Left lung (tissue), 10 donors: ENCODE measurements around the gene NRG3. TPM values are rescaled to one million over a fixed set of nuclear protein-coding genes. Genes with fewer than 3 reads are reported as not detected.

Experiments used
- ATAC-seq: fragments of 200-7000 bp; cut with Tn5 transposase; one replicate; pipeline ENCODE4 v1.9.1; 2020; ENCODE audit warnings: moderate library complexity
- DNase-seq, 4 donors: peaks; one replicate each; pipeline ENCODE4 v3.0.0-alpha.2; 2013 to 2020
- H3K27ac ChIP-seq, 2 donors: fragments of 200-600 bp; sonication (generic) in 1 of 2; one replicate each; pipeline versions ENCODE4 v1.5.0 to v1.8.0; 2020 to 2021
- H3K27me3 ChIP-seq, 2 donors: fragments of 200-600 bp; sonication (generic) in 1 of 2; one replicate each; pipeline versions ENCODE4 v1.5.0 to v1.8.0; 2020 to 2021
- H3K36me3 ChIP-seq, 2 donors: fragments of 200-600 bp; sonication (generic) in 1 of 2; one replicate each; pipeline versions ENCODE4 v1.5.0 to v1.8.0; 2020 to 2021
- H3K4me1 ChIP-seq, 2 donors: fragments of 200-600 bp; one replicate each; pipeline ENCODE4 v1.8.0; 2021
- H3K4me3 ChIP-seq, 2 donors: fragments of 200-600 bp; sonication (generic) in 1 of 2; one replicate each; pipeline versions ENCODE4 v1.5.0 to v1.8.0; 2020 to 2021; ENCODE audit warnings: mild to moderate bottlenecking in 1 of 2
- H3K9me3 ChIP-seq, 2 donors: fragments of 200-600 bp; sonication (generic) in 1 of 2; one replicate each; pipeline versions ENCODE4 v1.5.0 to v1.8.0; 2020 to 2021
- intact Hi-C, 2 donors: fragments of 100-400 bp; cut with DNase I; formaldehyde crosslinking; loops; one replicate each; pipeline versions ENCODE4 v1.11.2 to v1.14.2; 2022
- polyA plus RNA-seq, 6 donors: library from polyadenylated mRNA; unstranded; fragments of 120-200 nt; gene quantifications; one replicate each; pipeline ENCODE4 v1.2.1, GENCODE V29; 2013; ENCODE audit not compliant: insufficient read length in 6 of 6
- total RNA-seq, 2 donors: library from RNA; stranded (reverse); fragmentation: NEBNext Ultra II Directional; extraction: Animal tissue kit (Norgen Biotek cat#: 25700); gene quantifications; one replicate each; pipeline ENCODE4 v1.2.1, GENCODE V29; 2021
- TF ChIP-seq, protein P1 (sequence below), 2 donors: fragments of 200-600 bp; sonication (generic) in 1 of 2; IDR thresholded peaks; one replicate each; pipeline versions ENCODE4 v1.5.0 to v1.8.0; 2021; ENCODE audit warnings: antibody characterized with exemption in 2 of 2
- donor health status: DM: no; HTN: yes; CAD: no.
- donor health status: DM: no; HTN: no; CAD: no.

The NRG3 gene
- total and polyA plus RNA-seq, 8 donors, result 1.0 to 1.7 (median 1.1) TPM

GRCh38 chr10:82938331-82938730 is 1063.3 kb downstream of the NRG3 start:
- TF ChIP-seq, protein P1, sequence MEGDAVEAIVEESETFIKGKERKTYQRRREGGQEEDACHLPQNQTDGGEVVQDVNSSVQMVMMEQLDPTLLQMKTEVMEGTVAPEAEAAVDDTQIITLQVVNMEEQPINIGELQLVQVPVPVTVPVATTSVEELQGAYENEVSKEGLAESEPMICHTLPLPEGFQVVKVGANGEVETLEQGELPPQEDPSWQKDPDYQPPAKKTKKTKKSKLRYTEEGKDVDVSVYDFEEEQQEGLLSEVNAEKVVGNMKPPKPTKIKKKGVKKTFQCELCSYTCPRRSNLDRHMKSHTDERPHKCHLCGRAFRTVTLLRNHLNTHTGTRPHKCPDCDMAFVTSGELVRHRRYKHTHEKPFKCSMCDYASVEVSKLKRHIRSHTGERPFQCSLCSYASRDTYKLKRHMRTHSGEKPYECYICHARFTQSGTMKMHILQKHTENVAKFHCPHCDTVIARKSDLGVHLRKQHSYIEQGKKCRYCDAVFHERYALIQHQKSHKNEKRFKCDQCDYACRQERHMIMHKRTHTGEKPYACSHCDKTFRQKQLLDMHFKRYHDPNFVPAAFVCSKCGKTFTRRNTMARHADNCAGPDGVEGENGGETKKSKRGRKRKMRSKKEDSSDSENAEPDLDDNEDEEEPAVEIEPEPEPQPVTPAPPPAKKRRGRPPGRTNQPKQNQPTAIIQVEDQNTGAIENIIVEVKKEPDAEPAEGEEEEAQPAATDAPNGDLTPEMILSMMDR (IDR thresholded peaks at IDR 0.05), result no peak
- Histone ChIP-seq H3K4me3 (no peak overlapping the region), H3K9me3 (no peaks in the 10 kb centered on the region), H3K27ac (no peak overlapping the region), H3K27me3 (no peaks in the 10 kb centered on the region), H3K4me1 (peaks cover 0 to 3% of the 10 kb centered on the region in 2 donors), H3K36me3 (no peaks in the 10 kb centered on the region)
- intact Hi-C loops, result no loop called here
- DNase-seq (no peak), ATAC-seq (no peak)

DNA sequence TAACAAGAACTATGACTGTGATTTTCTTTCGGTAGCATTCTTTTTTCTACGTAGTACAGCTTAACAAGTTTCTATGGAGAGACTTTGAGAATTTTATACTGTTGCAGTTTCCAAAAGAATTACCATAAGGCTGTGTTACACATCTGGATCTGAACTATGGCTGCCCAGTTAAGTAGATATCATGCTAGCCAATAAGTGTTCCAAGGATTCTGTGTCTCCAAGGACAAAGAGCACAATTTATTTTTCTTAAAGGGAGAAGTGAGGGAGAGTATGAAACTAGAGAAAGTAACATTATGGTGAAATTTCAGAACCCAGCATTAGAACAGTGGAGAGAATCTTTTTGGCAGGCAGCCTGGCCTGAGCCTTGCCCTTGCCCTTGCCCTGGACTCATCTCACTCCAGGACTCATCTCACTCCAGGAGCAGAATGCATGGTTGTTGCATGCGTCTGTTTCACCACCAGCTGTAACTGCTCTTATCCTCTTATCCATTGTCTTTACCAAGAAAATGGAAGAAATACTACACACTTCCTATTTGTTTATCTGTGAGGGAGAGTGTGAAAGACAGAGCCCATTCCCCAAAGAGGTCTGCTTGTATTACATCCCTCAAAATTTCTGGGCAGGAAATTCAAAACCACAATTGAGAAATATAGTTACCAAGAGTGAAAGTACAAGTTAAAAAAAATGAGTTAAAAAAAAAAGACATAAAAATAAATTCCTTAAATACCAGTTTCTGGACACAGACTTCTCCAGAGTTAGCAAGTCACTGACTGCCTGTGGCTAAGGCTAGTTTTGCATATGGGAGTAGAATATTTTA is 1067.5 kb downstream of the NRG3 start:
- Histone ChIP-seq H3K4me3 (no peak overlapping the region), H3K27me3 (no peaks in the 10 kb centered on the region), H3K36me3 (no peaks in the 10 kb centered on the region), H3K9me3 (no peaks in the 10 kb centered on the region), H3K27ac (no peak overlapping the region), H3K4me1 (peaks cover 0 to 3% of the 10 kb centered on the region in 2 donors)
- peak in 3 of 4 donors; percentile 35 to 90 (median 84) for DNase-seq
- peak; percentile 79 for ATAC-seq
- intact Hi-C loops, result no loop called here
- TF ChIP-seq, protein P1 (IDR thresholded peaks at IDR 0.05), result no peak

DNA sequence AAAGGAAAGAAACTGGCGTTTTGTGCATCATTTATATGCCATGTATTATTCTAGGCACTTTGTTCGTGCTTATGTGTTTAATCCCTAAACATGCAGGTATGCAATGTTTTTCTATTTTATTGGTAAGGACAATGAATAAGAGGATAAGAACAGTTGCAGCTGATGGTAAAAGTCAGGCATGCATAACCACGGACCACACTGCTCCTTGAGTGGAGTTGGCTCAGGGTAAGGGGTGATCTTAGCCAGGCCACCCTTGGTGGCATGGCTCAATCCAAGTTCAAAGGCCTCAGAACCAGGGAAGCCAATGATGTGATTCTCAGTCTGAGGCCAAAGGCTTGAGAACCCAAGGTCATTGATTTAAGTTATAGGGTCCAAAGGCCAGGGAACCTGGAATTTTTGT is 1068.1 kb downstream of the NRG3 start:
- no peak overlapping the region for H3K27ac ChIP-seq
- no peak overlapping the region for H3K4me3 ChIP-seq
- no peak for DNase-seq
- no peak for ATAC-seq
- peaks cover 0 to 3% of the 10 kb centered on the region in 2 donors for H3K4me1 ChIP-seq
- TF ChIP-seq, protein P1 (IDR thresholded peaks at IDR 0.05), result no peak
- intact Hi-C loops, result no loop called here
- H3K9me3 ChIP-seq, result no peaks in the 10 kb centered on the region
- no peaks in the 10 kb centered on the region for H3K36me3 ChIP-seq
- no peaks in the 10 kb centered on the region for H3K27me3 ChIP-seq

GRCh38 chr10:82949816-82950575 is 1075.0 kb downstream of the NRG3 start:
- Histone ChIP-seq H3K4me3 (no peak overlapping the region), H3K27me3 (no peaks in the 10 kb centered on the region), H3K4me1 (no peaks in the 10 kb centered on the region), H3K36me3 (no peaks in the 10 kb centered on the region), H3K27ac (no peak overlapping the region), H3K9me3 (no peaks in the 10 kb centered on the region)
- ATAC-seq, result no peak
- no peak for DNase-seq
- TF ChIP-seq, protein P1 (IDR thresholded peaks at IDR 0.05), result no peak
- intact Hi-C loops, result no loop called here

DNA sequence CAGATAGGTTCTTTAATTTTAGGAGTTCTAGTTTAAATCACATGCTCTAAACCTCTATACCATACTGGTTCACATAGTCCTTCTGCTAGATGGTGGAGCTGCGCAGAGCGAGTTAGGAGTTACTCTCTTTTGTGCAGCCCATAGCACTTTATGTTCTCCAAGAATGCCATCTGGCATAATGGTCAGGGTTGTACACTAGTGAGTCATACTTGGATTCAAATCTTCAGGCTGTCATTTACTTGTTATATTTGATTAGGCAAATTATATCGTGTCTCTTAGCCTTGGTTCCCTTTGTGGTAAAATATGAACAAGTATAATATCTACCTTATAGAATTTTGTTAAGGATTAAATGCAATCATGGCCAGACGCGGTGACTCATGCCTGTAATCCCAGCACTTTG is 1078.3 kb downstream of the NRG3 start:
- H3K36me3 ChIP-seq, result no peaks in the 10 kb centered on the region
- no peaks in the 10 kb centered on the region for H3K4me1 ChIP-seq
- no peaks in the 10 kb centered on the region for H3K9me3 ChIP-seq
- H3K27me3 ChIP-seq, result no peaks in the 10 kb centered on the region
- no peak for DNase-seq
- intact Hi-C loops, result no loop called here
- H3K4me3 ChIP-seq, result no peak overlapping the region
- no peak overlapping the region for H3K27ac ChIP-seq
- ATAC-seq, result no peak
- TF ChIP-seq, protein P1 (IDR thresholded peaks at IDR 0.05), result no peak
